ENCODE measurements around the gene PPP1R14D. TPM values are rescaled to one million over a fixed set of nuclear protein-coding genes. Genes with fewer than 3 reads are reported as not detected.
A peak's percentile ranks its signal among the peaks of the same experiment; 100 is the strongest.

Gene PPP1R14D
- total RNA-seq, 8 experiments from 2014 or later: not detected

GRCh38 chr15:40785164-40785563, 43.3 kb downstream of the PPP1R14D start:
- in situ Hi-C loops (cut with MboI; ENCODE audit: low pct_unique_long_range_greater_than_20kb in 2 of 9, low sequenced_read_pairs in 9 of 9, unreplicated experiment in 9 of 9): no loop called here
- no peak overlapping the region for H3K4me3 ChIP-seq
- no peaks in the 10 kb centered on the region for H3K4me1 ChIP-seq (replicated peaks in 1 of 2)
- no peak overlapping the region for H3K27ac ChIP-seq
- 58 to 100% (median 86%) methylated on average over 1 to 3 of the region's 3 CpGs; no CpG with 5 or more reads in 1 of the 10 experiments for WGBS, 10 experiments
- peak in 3 of 8 experiments; percentile 18 to 56 (median 37) for ATAC-seq (replicated peaks in 6 of 8)

DNA sequence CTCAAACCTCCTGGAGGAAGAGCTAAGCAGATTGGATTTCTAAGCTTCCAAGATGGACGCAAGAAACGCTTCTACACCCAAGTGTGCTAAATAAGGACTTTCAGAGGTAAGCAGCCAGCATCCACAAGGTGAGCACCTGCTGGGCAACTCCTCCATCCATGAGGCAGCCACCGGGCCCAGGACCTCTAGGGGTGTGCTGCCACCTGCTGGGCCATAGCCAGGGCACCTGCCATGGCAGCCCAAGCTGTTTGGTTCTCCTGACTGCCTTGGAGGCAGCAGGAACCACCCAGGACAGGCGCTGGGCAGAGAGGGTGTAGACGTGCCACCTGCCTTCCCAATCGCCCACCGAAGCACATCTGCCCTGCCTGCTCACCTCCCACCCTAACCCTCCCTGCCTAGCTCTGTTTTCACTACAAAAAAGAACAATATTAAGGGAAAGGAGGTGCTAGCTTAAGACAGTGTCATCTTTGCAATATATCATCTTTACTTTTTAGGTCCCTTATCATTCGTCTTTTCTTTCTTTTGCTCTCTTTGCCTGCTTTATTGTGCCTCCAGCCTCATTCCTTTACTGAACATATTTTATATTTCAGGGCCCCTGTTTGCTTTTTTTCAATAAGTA, 45.8 kb downstream of the PPP1R14D start:
- peak; percentile 66 to 100 (median 96) for ATAC-seq (replicated peaks in 6 of 8)
- in situ Hi-C loops (cut with MboI; ENCODE audit: low pct_unique_long_range_greater_than_20kb in 2 of 9, low sequenced_read_pairs in 9 of 9, unreplicated experiment in 9 of 9): no loop called here
- Histone ChIP-seq H3K27ac (no peak overlapping the region), H3K4me3 (no peak overlapping the region), H3K4me1 (replicated peaks in 1 of 2) (no peaks in the 10 kb centered on the region)
- WGBS, 10 experiments: 40 to 100% (median 78%) methylated on average over 1 to 7 of the region's 8 CpGs; no CpG with 5 or more reads in 2 of the 10 experiments

- Histone ChIP-seq H3K4me3 (no peak overlapping the region), H3K27ac (no peak overlapping the region), H3K4me1 (replicated peaks in 1 of 2) (no peaks in the 10 kb centered on the region)
- ATAC-seq (replicated peaks in 6 of 8): peak in 3 of 8 experiments; percentile 72 to 97 (median 92)
- in situ Hi-C loops (cut with MboI; ENCODE audit: low pct_unique_long_range_greater_than_20kb in 2 of 9, low sequenced_read_pairs in 9 of 9, unreplicated experiment in 9 of 9): no loop called here
- WGBS, 10 experiments: 0 to 100% (median 80%) methylated on average over 1 to 8 of the region's 11 CpGs; no CpG with 5 or more reads in 1 of the 10 experiments
Observed at GRCh38 chr15:40776537-40777141, 51.9 kb downstream of the PPP1R14D start.

DNA sequence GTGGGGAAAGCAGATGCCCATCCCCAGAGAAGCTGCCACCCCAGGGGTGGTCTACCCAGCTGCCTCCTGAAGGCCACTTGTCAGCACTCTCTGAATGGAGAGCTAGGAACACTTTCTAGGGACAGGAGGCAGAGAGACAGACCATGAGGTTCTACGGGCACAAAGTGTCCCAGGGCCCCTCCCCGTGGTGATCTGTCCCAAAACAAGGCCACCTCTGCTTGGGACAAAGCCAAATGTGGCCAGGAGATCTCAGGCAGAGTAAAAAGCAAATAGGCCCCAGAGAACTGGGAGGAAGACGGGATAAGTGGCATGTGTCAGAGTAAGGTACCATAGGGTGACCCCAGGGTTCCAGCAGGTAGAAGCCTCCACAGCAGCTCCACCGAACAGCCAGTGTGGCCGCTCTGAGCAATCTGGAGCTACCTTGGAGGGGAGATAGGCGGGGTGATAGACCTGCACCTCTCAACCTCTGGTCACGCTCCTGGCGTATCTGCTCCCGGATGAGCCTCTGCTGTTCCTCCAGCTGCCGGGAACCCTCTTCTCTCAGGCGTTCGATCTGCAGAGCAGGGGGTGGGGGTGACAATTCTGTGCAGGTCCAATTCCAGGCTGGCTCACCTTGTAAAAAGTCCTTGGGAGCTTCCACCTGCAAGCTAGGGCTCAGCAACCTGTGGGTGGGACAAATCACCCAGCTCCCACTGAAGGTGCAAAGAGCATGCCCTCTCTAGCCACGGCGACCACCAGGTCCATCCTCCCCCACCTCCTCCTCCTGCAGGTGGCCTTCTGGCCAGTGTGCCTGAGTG, 52.6 kb downstream of the PPP1R14D start:
- in situ Hi-C loops (cut with MboI; ENCODE audit: low pct_unique_long_range_greater_than_20kb in 2 of 9, low sequenced_read_pairs in 9 of 9, unreplicated experiment in 9 of 9): no loop called here
- Histone ChIP-seq H3K4me3 (no peak overlapping the region), H3K27ac (no peak overlapping the region), H3K4me1 (replicated peaks in 1 of 2) (no peaks in the 10 kb centered on the region)
- ATAC-seq (replicated peaks in 6 of 8): no peak
- 83 to 100% (median 100%) methylated on average over 1 to 6 of the region's 14 CpGs; no CpG with 5 or more reads in 5 of the 10 experiments for WGBS, 10 experiments

DNA sequence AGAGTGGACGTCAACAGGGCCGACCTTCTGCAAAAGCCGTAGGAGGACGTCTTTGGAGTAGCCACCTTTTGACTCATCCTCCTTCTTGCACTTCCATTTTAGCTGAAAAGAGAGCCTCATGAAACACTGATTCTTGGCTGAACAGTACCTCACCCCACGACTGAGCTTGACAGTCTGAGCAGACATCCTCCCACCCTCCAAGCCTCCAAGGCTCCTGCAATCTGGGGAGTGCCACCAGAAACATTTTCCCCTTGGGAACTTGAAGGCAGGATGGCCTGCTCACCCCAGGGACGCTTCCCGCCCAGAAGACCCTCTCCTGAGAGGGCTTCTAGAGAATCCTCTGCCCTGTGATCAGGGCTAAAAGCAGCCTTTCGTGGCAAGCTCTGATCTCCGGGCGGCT, 53.5 kb downstream of the PPP1R14D start:
- in situ Hi-C loops (cut with MboI; ENCODE audit: low pct_unique_long_range_greater_than_20kb in 2 of 9, low sequenced_read_pairs in 9 of 9, unreplicated experiment in 9 of 9): no loop called here
- WGBS, 10 experiments: 59 to 100% (median 90%) methylated on average over 1 to 3 of the region's 10 CpGs; no CpG with 5 or more reads in 4 of the 10 experiments

DNA sequence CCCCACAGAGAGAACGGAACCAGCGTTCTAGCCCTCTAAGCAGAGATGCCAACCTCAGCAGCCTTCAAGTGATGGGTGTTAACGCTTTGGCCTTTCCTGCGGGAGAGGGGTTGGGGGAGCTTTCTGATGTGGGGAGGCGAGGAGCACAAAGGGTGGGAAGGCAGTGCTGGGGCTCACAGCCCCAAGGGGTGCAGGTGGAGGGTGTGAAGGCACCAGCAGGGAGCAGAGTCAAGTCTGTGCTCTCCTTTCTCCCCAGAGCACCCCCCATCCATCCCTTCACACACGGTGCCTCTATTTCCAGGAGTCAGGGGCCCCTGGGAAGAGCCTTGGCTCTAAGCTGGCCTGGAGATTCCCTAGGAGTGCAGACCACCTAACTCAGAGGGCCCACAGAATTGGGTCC, 54.6 kb downstream of the PPP1R14D start:
- Histone ChIP-seq H3K4me3 (no peak overlapping the region), H3K4me1 (replicated peaks in 1 of 2) (no peaks in the 10 kb centered on the region), H3K27ac (no peak overlapping the region)
- WGBS, 10 experiments: 50 to 100% (median 94%) methylated on average over 1 to 5 of the region's 6 CpGs; no CpG with 5 or more reads in 7 of the 10 experiments
- ATAC-seq (replicated peaks in 6 of 8): no peak
- in situ Hi-C loops (cut with MboI; ENCODE audit: low pct_unique_long_range_greater_than_20kb in 2 of 9, low sequenced_read_pairs in 9 of 9, unreplicated experiment in 9 of 9): no loop called here

More for the DNA sequence above, 53.5 kb downstream of the PPP1R14D start:
- Histone ChIP-seq H3K4me1 (replicated peaks in 1 of 2) (no peaks in the 10 kb centered on the region), H3K4me3 (no peak overlapping the region), H3K27ac (no peak overlapping the region)
- no peak for ATAC-seq (replicated peaks in 6 of 8)

GRCh38 chr15:40773496-40773895, 55.0 kb downstream of the PPP1R14D start:
- H3K4me3 ChIP-seq: no peak overlapping the region
- H3K27ac ChIP-seq: no peak overlapping the region
- H3K4me1 ChIP-seq (replicated peaks in 1 of 2): no peaks in the 10 kb centered on the region
- in situ Hi-C loops (cut with MboI; ENCODE audit: low pct_unique_long_range_greater_than_20kb in 2 of 9, low sequenced_read_pairs in 9 of 9, unreplicated experiment in 9 of 9): no loop called here
- WGBS, 10 experiments: 89 to 100% (median 94%) methylated on average over 1 to 2 of the region's 8 CpGs; no CpG with 5 or more reads in 6 of the 10 experiments
- no peak for ATAC-seq (replicated peaks in 6 of 8)

- no peak overlapping the region for H3K4me3 ChIP-seq
- in situ Hi-C loops (cut with MboI; ENCODE audit: low pct_unique_long_range_greater_than_20kb in 2 of 9, low sequenced_read_pairs in 9 of 9, unreplicated experiment in 9 of 9): no loop called here
- no peak for ATAC-seq (replicated peaks in 6 of 8)
- H3K4me1 ChIP-seq (replicated peaks in 1 of 2): no peaks in the 10 kb centered on the region
- WGBS, 10 experiments: 50 to 100% (median 93%) methylated on average over 1 to 3 of the region's 13 CpGs; no CpG with 5 or more reads in 6 of the 10 experiments
- no peak overlapping the region for H3K27ac ChIP-seq
Observed at GRCh38 chr15:40772014-40772413, 56.5 kb downstream of the PPP1R14D start.

DNA sequence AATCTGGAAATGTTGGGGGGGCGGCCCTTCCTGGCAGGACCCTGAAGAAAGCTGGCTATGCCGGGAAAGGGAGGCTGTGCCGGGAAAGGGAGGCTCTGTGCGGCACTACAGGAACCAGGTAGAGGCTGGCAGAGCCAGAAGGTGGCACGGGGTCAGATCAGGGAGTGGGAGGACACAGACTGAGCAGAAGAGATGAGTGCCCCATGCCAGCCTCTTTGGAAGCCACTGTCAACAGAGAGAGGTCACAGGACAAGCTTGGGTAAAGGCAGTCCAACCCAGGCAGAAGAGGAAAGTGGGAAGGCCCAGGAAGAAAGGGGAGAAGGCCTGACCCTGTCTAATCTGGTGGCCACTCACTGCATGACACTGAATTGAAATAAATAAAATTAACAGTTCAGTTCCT, 57.3 kb downstream of the PPP1R14D start:
- Histone ChIP-seq H3K4me3 (no peak overlapping the region), H3K27ac (no peak overlapping the region), H3K4me1 (replicated peaks in 1 of 2) (no peaks in the 10 kb centered on the region)
- no peak for ATAC-seq (replicated peaks in 6 of 8)
- WGBS, 10 experiments: 80 to 100% (median 94%) methylated on average over 2 to 3 of the region's 5 CpGs; no CpG with 5 or more reads in 6 of the 10 experiments
- in situ Hi-C loops (cut with MboI; ENCODE audit: low pct_unique_long_range_greater_than_20kb in 2 of 9, low sequenced_read_pairs in 9 of 9, unreplicated experiment in 9 of 9): no loop called here

DNA sequence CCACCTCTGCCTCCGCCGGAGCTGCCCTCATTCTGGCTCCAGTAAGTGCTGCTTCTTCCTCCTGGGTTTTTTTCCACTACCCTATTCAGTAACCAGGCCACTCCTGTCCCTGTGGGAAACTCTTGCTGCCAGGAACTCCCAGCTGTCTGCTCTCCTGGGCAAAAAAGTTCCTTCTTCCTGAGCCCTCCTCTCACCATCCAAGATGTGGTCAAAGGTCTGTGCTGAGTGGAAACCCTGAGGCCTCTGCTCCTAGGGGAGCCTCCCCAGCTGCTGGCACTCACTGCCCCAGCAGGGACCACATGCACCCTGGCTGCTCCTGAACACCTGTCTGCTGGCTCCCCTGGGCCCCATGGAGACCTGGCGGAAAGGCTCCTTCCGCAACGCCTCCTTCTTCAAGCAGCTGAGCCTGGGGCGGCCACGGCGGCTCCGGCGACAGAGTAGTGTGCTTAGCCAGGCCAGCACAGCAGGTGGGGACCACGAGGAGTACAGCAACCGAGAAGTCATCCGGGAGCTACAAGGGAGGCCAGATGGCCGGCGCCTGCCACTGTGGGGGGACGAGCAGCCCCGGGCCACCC, 58.3 kb downstream of the PPP1R14D start:
- peaks cover 0 to 5% of the 10 kb centered on the region in 2 donors for H3K4me1 ChIP-seq (replicated peaks in 1 of 2)
- in situ Hi-C loops (cut with MboI; ENCODE audit: low pct_unique_long_range_greater_than_20kb in 2 of 9, low sequenced_read_pairs in 9 of 9, unreplicated experiment in 9 of 9): no loop called here
- 80 to 100% (median 86%) methylated on average over 1 to 2 of the region's 17 CpGs; no CpG with 5 or more reads in 7 of the 10 experiments for WGBS, 10 experiments
- no peak overlapping the region for H3K27ac ChIP-seq
- H3K4me3 ChIP-seq: no peak overlapping the region
- ATAC-seq (replicated peaks in 6 of 8): no peak

- H3K4me1 ChIP-seq (replicated peaks in 1 of 2): peaks cover 0 to 10% of the 10 kb centered on the region in 2 donors
- H3K4me3 ChIP-seq: no peak within 1 kb of the TSS
- WGBS, 10 experiments: 44 to 83% (median 68%) methylated on average over 1 to 6 of the region's 28 CpGs; no CpG with 5 or more reads in 6 of the 10 experiments
- H3K27ac ChIP-seq: no peak within 1 kb of the TSS
- peak in 6 of 8 experiments; percentile 16 to 81 (median 79) for ATAC-seq (replicated peaks in 6 of 8)
- in situ Hi-C loops (cut with MboI; ENCODE audit: low pct_unique_long_range_greater_than_20kb in 2 of 9, low sequenced_read_pairs in 9 of 9, unreplicated experiment in 9 of 9): no loop called here
Observed at GRCh38 chr15:40769274-40770146, 59.0 kb downstream of the PPP1R14D start, which contains the start of gene C15orf62. C15orf62 (plus strand) TSS chr15:40769980; CDS start chr15:40770496, 516 bp downstream.

Data from motor neuron (in vitro differentiated cells).